ENCODE measurements around the gene ZBED6. TPM values are rescaled to one million over a fixed set of nuclear protein-coding genes. Genes with fewer than 3 reads are reported as not detected.
"Not testable (repeated sequence)": the region's sequence is repeated elsewhere in the genome, so short reads cannot be mapped to it uniquely, and the experiment has no call there.

Gene ZBED6
- total and polyA plus RNA-seq, 2 of the 4 experiments (the other 2 are of a cell fraction) = 3.8 to 26.2 TPM

DNA sequence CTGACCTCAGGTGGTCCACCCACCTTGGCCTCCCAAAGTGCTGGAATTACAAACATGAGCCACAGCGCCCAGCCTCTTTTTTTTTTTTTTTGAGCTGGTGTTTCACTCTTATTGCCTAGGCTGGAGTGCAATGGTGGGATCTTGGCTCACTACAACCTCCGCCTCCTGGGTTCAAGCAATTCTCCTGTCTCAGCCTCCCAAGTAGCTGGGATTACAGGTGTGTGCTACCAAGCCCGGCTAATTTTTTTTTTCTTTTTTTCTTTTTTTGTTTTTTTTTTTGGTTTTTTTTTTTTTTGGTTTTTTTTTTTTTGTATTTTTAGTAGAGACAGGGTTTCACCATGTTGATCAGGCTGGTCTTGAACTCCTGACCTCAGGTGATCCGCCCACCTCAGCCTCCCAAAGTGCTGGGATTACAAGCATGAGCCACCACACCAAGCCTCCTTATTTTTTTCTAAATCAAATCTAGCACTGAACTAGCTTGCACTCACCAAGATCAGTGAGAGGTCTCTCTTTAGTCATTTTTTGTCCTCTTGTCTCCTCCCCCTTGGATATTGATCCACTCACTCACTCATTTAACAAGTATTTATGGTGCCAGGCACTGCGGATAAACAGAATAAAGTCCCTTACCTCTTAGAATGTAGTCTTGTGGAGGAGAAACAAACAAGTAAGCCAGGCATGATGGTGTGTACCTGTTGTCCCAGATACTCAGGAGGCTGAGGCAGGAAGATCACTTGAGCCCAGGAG is 43.6 kb upstream of the ZBED6 start:
- ATAC-seq (ENCODE audit: low read depth) = not testable (repeated sequence)
- intact Hi-C loops (cut with micrococcal nuclease) = loop anchor here (1.0 kb wide), 1 partner anchor 44 kb away; the partner anchor contains the start of genes ZBED6 and ZC3H11A

More for the DNA sequence above, 43.6 kb upstream of the ZBED6 start:
- H2BK20ac ChIP-seq (ENCODE audit: low read depth, low read length); H3K23ac ChIP-seq (ENCODE audit: low read depth, low read length); H4K91ac ChIP-seq (ENCODE audit: insufficient read depth, low read depth, low read length); H2AFZ ChIP-seq (replicated peaks; ENCODE audit: low read length, poor library complexity); H3K36me3 ChIP-seq (ENCODE audit: control insufficient read depth, insufficient read depth, low read length); H3K9ac ChIP-seq (ENCODE audit: low read depth, low read length); H4K5ac ChIP-seq (ENCODE audit: low read depth, low read length); H3K4me2 ChIP-seq (ENCODE audit: low read depth, low read length); H3K56ac ChIP-seq (ENCODE audit: extremely low read depth, insufficient read depth, low read length); H3K27ac ChIP-seq (ENCODE audit: insufficient read depth, low read length); H3K27me3 ChIP-seq (ENCODE audit: control insufficient read depth, insufficient read depth, low read length); H2BK15ac ChIP-seq (ENCODE audit: low read depth, low read length); H2AK5ac ChIP-seq (ENCODE audit: low read depth, low read length); H3K79me1 ChIP-seq (ENCODE audit: low read depth in 1 of 2, low read length in 2 of 2); H3K9me3 ChIP-seq (ENCODE audit: control insufficient read depth, insufficient read depth, low read length); H2AK9ac ChIP-seq (replicated peaks; ENCODE audit: low read depth, low read length, poor library complexity); H3K18ac ChIP-seq (ENCODE audit: low read depth, low read length); H3K4me1 ChIP-seq (ENCODE audit: control insufficient read depth, insufficient read depth, low read length); H4K8ac ChIP-seq (ENCODE audit: low read depth in 2 of 2, low read length in 2 of 2); H3K9me1 ChIP-seq (ENCODE audit: insufficient read depth, low read length); H4K20me1 ChIP-seq (ENCODE audit: insufficient read depth, low read length); CTCF ChIA-PET; H3K4me3 ChIP-seq (ENCODE audit: insufficient read depth, low read depth, low read length); H2BK120ac ChIP-seq (ENCODE audit: low read depth, low read length); in situ Hi-C loops (cut with MboI; ENCODE audit: low sequenced_read_pairs); DNase-seq; H2BK5ac ChIP-seq (ENCODE audit: low read depth, low read length, poor library complexity, severe bottlenecking); BruUV-seq (replicated peaks); H3K14ac ChIP-seq (replicated peaks; ENCODE audit: low read depth, low read length); dilution Hi-C loops (cut with HindIII; ENCODE audit: low sequenced_read_pairs, unreplicated experiment); H3K4ac ChIP-seq (ENCODE audit: low read depth, low read length): not testable (repeated sequence)
- POLR2A ChIA-PET (ENCODE audit: unreplicated experiment) = interaction anchor here (0.6 kb wide), 1 partner anchor 194 kb away, joined by 6 read pairs; no protein-coding TSS in a partner anchor
- WGBS, 2 experiments (ENCODE audit: extremely low coverage in 2 of 2, insufficient read length in 1 of 2) = no CpG with 5 or more reads among the region's 5 CpGs

Measured in IMR-90 (cell line).